ENCODE results near the gene OR1A2. TPM values are rescaled to one million over a fixed set of nuclear protein-coding genes. Genes with fewer than 3 reads are reported as not detected.
"Not testable (repeated sequence)": the region's sequence is repeated elsewhere in the genome, so short reads cannot be mapped to it uniquely, and the experiment has no call there.

OR1A2 gene
- total and polyA plus RNA-seq, 10 of the 15 experiments (the other 5 are each of a cell fraction or from before 2014, with no cell fraction given): not detected

DNA sequence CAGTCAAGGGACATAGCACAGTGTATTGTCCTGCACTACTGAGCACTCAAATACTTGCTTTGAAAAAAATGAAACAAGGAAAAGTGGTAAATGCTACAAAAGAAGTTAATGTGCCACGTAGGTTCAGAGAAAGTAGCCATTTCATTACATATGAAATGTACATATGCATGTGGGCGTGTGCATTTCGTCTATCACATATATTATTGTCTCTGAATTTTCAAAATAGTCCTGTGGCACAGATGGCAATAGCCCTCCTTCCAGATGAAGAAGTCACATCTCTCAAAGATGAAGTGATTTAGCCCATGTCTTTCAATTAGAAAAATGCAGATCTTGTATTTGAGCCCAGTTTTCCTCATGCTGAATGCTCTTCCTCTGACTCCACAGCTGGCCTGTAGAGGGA lies 22.7 kb downstream of the OR1A2 start:
- SMC1A ChIA-PET (ENCODE audit: uncharacterized antibody, unreplicated experiment): interaction anchor here (0.7 kb wide), 1 partner anchor 1595 kb away, joined by 3 read pairs; no protein-coding TSS in a partner anchor
- BruUV-seq (replicated peaks); H3K4me3 ChIP-seq; H3K4me1 ChIP-seq (ENCODE audit: control insufficient read depth, insufficient read depth, low read length); POLR2A ChIA-PET; ATAC-seq; H3K4me2 ChIP-seq (ENCODE audit: control insufficient read depth, insufficient read depth); H3K9me3 ChIP-seq (replicated peaks; ENCODE audit: control insufficient read depth, insufficient read depth, low read length); H3K79me2 ChIP-seq (ENCODE audit: control insufficient read depth, insufficient read depth, low read length); H3K36me3 ChIP-seq (ENCODE audit: control insufficient read depth in 2 of 2, insufficient read depth in 2 of 2, low read length in 1 of 2); H2AFZ ChIP-seq (ENCODE audit: control insufficient read depth, low read depth, low read length); CTCF ChIA-PET; in situ Hi-C loops (cut with MboI); H3K27ac ChIP-seq (ENCODE audit: control insufficient read depth, insufficient read depth); intact Hi-C loops (cut with micrococcal nuclease; ENCODE audit: unreplicated experiment); DNase-seq (ENCODE audit: low read depth, low spot score); H3K27me3 ChIP-seq (replicated peaks in 1 of 2; ENCODE audit: control insufficient read depth in 2 of 2, insufficient read depth in 2 of 2, low read length in 1 of 2); FAIRE-seq; RAD21 ChIA-PET (ENCODE audit: unreplicated experiment); H4K20me1 ChIP-seq (ENCODE audit: control insufficient read depth, insufficient read depth); H3K9ac ChIP-seq (ENCODE audit: control insufficient read depth, insufficient read depth, low read length): not testable (repeated sequence)
- WGBS (ENCODE audit: insufficient coverage, insufficient replicate concordance, low lambda C conversion rate, missing lambda C conversion rate): 4% methylated on average over 3 of the region's 3 CpGs

DNA sequence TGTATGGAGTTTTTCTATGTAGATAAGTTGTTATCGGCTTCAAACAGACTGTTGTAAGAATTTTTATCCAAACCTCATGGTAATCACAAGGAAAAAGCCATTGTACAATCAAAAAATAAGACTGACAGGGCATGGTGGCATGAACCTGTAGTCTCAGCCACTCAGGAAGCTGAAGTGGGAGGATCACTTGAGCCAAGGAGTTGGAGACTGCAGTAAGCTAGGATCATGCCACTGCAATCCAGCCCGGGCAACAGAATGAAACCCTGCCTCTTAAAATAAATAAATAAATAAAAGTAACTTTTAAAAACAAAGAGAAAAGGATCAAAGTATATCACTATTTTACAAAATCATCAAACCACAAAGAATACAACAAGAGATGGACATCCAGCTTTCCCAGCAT lies 24.5 kb downstream of the OR1A2 start:
- no peak for ATAC-seq
- no peaks in the 10 kb centered on the region for H3K79me2 ChIP-seq (ENCODE audit: control insufficient read depth, insufficient read depth, low read length)
- no peak for TF ChIP-seq KDM1A (IDR thresholded peaks at IDR 0.05; ENCODE audit: borderline replicate concordance)
- TF ChIP-seq, protein P1, sequence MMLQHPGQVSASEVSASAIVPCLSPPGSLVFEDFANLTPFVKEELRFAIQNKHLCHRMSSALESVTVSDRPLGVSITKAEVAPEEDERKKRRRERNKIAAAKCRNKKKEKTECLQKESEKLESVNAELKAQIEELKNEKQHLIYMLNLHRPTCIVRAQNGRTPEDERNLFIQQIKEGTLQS (IDR thresholded peaks at IDR 0.05; ENCODE audit: borderline replicate concordance, extremely low read depth, low read depth, low read length): no peak
- no peak for TF ChIP-seq EED (IDR thresholded peaks at IDR 0.05; ENCODE audit: low read depth)
- no peak for TF ChIP-seq KLF5 (IDR thresholded peaks at IDR 0.05; ENCODE audit: partially characterized antibody)
- no peak for TF ChIP-seq RUNX3 (IDR thresholded peaks at IDR 0.05; ENCODE audit: low read length)
- TF ChIP-seq, protein P2, sequence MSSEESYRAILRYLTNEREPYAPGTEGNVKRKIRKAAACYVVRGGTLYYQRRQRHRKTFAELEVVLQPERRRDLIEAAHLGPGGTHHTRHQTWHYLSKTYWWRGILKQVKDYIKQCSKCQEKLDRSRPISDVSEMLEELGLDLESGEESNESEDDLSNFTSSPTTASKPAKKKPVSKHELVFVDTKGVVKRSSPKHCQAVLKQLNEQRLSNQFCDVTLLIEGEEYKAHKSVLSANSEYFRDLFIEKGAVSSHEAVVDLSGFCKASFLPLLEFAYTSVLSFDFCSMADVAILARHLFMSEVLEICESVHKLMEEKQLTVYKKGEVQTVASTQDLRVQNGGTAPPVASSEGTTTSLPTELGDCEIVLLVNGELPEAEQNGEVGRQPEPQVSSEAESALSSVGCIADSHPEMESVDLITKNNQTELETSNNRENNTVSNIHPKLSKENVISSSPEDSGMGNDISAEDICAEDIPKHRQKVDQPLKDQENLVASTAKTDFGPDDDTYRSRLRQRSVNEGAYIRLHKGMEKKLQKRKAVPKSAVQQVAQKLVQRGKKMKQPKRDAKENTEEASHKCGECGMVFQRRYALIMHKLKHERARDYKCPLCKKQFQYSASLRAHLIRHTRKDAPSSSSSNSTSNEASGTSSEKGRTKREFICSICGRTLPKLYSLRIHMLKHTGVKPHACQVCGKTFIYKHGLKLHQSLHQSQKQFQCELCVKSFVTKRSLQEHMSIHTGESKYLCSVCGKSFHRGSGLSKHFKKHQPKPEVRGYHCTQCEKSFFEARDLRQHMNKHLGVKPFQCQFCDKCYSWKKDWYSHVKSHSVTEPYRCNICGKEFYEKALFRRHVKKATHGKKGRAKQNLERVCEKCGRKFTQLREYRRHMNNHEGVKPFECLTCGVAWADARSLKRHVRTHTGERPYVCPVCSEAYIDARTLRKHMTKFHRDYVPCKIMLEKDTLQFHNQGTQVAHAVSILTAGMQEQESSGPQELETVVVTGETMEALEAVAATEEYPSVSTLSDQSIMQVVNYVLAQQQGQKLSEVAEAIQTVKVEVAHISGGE (CRISPR knock-in tag; IDR thresholded peaks at IDR 0.05): no peak
- TF ChIP-seq ZNF24 (IDR thresholded peaks at IDR 0.05): no peak
- TF ChIP-seq SPI1 (IDR thresholded peaks at IDR 0.05; ENCODE audit: borderline replicate concordance, insufficient read depth, low read depth, low read length): no peak
- TF ChIP-seq ZNF217 (IDR thresholded peaks at IDR 0.05): no peak
- TF ChIP-seq SUPT20H (IDR thresholded peaks at IDR 0.05; ENCODE audit: borderline replicate concordance, control insufficient read depth, low read depth, low read length): no peak
- no peak for TF ChIP-seq LARP7 (IDR thresholded peaks at IDR 0.05)
- no peak for TF ChIP-seq HCFC1 (IDR thresholded peaks at IDR 0.05; ENCODE audit: low read length)
- no peak for TF ChIP-seq NFXL1 (IDR thresholded peaks at IDR 0.05; ENCODE audit: borderline replicate concordance)
- DNase-seq (ENCODE audit: low read depth, low spot score): no peak
- no peak overlapping the region for H2AFZ ChIP-seq (ENCODE audit: control insufficient read depth, low read depth, low read length)
- ChIA-PET SMC1A (ENCODE audit: uncharacterized antibody, unreplicated experiment) (no interaction called here), RAD21 (ENCODE audit: unreplicated experiment) (no interaction called here), CTCF (no interaction called here), POLR2A (no interaction called here)
- no peaks in the 10 kb centered on the region for H3K36me3 ChIP-seq (ENCODE audit: control insufficient read depth in 2 of 2, insufficient read depth in 2 of 2, low read length in 1 of 2)
- in situ Hi-C loops (cut with MboI): no loop called here
- H3K4me2 ChIP-seq (ENCODE audit: control insufficient read depth, insufficient read depth): no peak overlapping the region
- H4K20me1 ChIP-seq (ENCODE audit: control insufficient read depth, insufficient read depth): no peaks in the 10 kb centered on the region
- no peak overlapping the region for H3K4me3 ChIP-seq
- BruUV-seq (replicated peaks): no TSS peak
- no peak for FAIRE-seq
- no peaks in the 10 kb centered on the region for H3K27me3 ChIP-seq (replicated peaks in 1 of 2; ENCODE audit: control insufficient read depth in 2 of 2, insufficient read depth in 2 of 2, low read length in 1 of 2)
- WGBS (ENCODE audit: insufficient coverage, insufficient replicate concordance, low lambda C conversion rate, missing lambda C conversion rate): 72% methylated on average over 2 of the region's 2 CpGs
- no peaks in the 10 kb centered on the region for H3K9me3 ChIP-seq (replicated peaks; ENCODE audit: control insufficient read depth, insufficient read depth, low read length)
- H3K9ac ChIP-seq (ENCODE audit: control insufficient read depth, insufficient read depth, low read length): no peak overlapping the region
- H3K27ac ChIP-seq (ENCODE audit: control insufficient read depth, insufficient read depth): no peak overlapping the region
- intact Hi-C loops (cut with micrococcal nuclease; ENCODE audit: unreplicated experiment): no loop called here
- H3K4me1 ChIP-seq (ENCODE audit: control insufficient read depth, insufficient read depth, low read length): no peaks in the 10 kb centered on the region
